ENCODE results near the gene LYL1. TPM values are rescaled to one million over a fixed set of nuclear protein-coding genes. Genes with fewer than 3 reads are reported as not detected.

LYL1 gene
- total and polyA plus RNA-seq, 9 of the 15 experiments (the other 6 are each of a cell fraction or from before 2014, with no cell fraction given): 1.3 to 266 (median 34.0) TPM

GRCh38 chr19:13051557-13052165, 51.0 kb downstream of the LYL1 start (continued):
- TF ChIP-seq CUX1 (CRISPR knock-in tag; IDR thresholded peaks at IDR 0.05): no peak
- TF ChIP-seq ZNF583 (CRISPR knock-in tag; IDR thresholded peaks at IDR 0.05): no peak
- no peak for TF ChIP-seq ETS2 (tag; IDR thresholded peaks at IDR 0.05; ENCODE audit: borderline replicate concordance, poor library complexity, severe bottlenecking)
- TF ChIP-seq CTCFL (IDR thresholded peaks at IDR 0.05; ENCODE audit: borderline replicate concordance, insufficient read depth, low read depth, low read length, poor library complexity, severe bottlenecking): no peak
- TF ChIP-seq FIP1L1 (IDR thresholded peaks at IDR 0.05; ENCODE audit: low read depth, low read length, poor library complexity, severe bottlenecking): no peak
- TF ChIP-seq ASH1L (IDR thresholded peaks at IDR 0.05; ENCODE audit: borderline replicate concordance, low read depth, partially characterized antibody): no peak
- TF ChIP-seq RAD21 (CRISPR knock-in tag; conservative IDR thresholded peaks at IDR 0.05 in 1 of 2, IDR thresholded peaks at IDR 0.05 in 1 of 2): 0 out of 4 replicates have a peak, but pooled peaks of 1 of the 2 experiments have one; percentile 3
- TF ChIP-seq THAP7 (CRISPR knock-in tag; IDR thresholded peaks at IDR 0.05): no peak
- TF ChIP-seq ZNF79 (CRISPR knock-in tag; IDR thresholded peaks at IDR 0.05; ENCODE audit: low read depth): no peak
- no peak for TF ChIP-seq HDAC3 (IDR thresholded peaks at IDR 0.05; ENCODE audit: borderline replicate concordance, partially characterized antibody)
- no peak for TF ChIP-seq NR1H2 (CRISPR knock-in tag; IDR thresholded peaks at IDR 0.05)
- no peak for TF ChIP-seq NFYB (IDR thresholded peaks at IDR 0.05; ENCODE audit: extremely low read depth, insufficient read length)
- TF ChIP-seq CHD1 (IDR thresholded peaks at IDR 0.05; ENCODE audit: low read length): no peak
- no peak for TF ChIP-seq THRA (IDR thresholded peaks at IDR 0.05)
- TF ChIP-seq ELF4 (CRISPR knock-in tag; IDR thresholded peaks at IDR 0.05): no peak
- TF ChIP-seq SMARCE1 (IDR thresholded peaks at IDR 0.05): peak; percentile 66; the same call in 1 of the 2 replicates

Data from K562 (cell line).